Activated CD4-positive, alpha-beta T cell treated with anti-CD3 and anti-CD28 coated beads, Interleukin-2, Interleukin-6, amounts not matched to agents 100 ng/mL and 50 ng/mL, durations not matched to agents 16 hours and 8 hours (primary cell): ENCODE measurements around the gene KCNT1.
"Not testable (repeated sequence)": the region's sequence is repeated elsewhere in the genome, so short reads cannot be mapped to it uniquely, and the experiment has no call there.

ENCODE experiments used
- DNase-seq: peaks from one replicate; pipeline ENCODE4 v3.0.0-alpha.2; 2020

The KCNT1 gene

DNA sequence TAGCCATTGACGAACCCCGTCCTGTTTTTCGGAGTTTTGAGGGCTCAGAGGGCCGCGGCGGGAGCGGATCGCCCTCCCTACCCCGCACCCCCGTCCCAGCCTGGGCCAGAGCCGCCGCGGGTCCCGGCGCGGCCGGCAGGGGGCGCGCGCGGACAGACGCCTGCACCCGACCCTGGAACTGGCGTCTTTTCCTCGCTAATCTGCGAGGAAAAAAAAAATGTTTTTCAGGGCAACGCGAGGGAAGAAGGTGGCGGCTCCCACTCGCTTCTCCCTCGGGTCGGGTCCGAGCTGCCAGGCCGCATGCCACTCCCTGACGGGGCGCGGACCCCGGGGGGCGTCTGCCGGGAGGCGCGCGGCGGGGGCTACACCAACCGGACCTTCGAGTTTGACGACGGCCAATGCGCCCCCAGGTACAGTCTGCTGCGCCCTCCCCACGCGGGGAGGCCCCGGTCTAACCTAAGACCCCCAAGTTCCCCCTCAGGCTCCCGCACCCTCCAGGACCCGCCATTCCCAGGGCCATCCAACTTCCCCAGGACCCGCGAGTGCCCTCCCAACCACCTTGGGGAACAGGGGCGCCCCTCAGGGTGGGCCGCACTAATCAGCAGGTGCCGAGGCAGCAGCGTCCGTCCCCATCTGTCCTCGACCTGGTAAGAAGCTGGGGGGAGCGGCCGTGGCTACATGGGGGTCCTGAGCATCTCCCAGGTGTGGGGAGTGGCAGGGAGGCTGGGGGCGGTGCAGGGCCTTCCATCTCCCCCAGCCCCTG, at the start of gene KCNT1:
KCNT1 (plus strand) TSS at position 227 of the 763 bp plus-strand sequence; CDS start at position 301, 74 bp downstream.
- DNase-seq, result peak; percentile 71

DNA sequence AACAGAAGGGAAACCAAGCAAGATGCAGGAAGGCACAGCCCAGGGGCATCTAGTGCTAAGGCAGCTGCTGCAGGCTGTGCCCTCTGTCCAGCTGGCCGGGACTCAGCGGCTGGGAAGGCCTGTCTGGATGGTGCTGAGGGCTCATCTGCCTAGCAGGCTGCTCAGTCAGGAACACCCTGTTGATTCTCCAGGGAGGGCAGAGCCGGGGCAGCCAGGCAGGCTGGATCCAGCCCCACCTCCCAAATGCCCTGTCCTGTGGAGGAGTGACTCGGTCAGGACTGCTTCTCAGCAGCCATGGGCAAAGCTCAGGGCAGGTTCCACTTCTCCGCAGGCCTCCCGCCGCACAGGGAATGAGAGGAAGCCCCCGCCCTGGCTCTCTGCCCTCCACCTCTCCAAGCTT, 46.7 kb upstream of the KCNT1 start:
- DNase-seq, result no peak

DNA sequence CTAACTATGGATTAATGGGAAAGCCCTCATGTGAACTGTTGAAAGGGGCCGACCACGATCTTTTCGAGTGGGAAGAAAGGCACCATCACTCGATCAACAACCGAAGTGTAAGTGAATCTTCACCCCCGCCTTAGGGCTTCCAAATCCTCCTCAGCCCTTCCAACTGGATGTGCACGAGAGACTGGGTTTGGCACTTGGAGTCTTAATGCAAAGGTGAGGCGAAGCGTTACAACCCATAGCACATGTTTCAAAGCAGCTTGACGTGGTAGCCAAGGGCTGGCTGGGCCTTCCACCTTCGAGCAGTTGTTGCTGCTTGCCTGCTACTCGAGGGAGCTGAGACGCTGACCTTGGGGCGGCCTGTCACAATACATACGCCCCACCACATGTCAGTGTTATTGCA, 44.6 kb upstream of the KCNT1 start:
- DNase-seq, result no peak

GRCh38 chr9:135659252-135659651, 42.7 kb upstream of the KCNT1 start:
- no peak for DNase-seq

GRCh38 chr9:135660407-135660806, 41.6 kb upstream of the KCNT1 start:
- no peak for DNase-seq

DNA sequence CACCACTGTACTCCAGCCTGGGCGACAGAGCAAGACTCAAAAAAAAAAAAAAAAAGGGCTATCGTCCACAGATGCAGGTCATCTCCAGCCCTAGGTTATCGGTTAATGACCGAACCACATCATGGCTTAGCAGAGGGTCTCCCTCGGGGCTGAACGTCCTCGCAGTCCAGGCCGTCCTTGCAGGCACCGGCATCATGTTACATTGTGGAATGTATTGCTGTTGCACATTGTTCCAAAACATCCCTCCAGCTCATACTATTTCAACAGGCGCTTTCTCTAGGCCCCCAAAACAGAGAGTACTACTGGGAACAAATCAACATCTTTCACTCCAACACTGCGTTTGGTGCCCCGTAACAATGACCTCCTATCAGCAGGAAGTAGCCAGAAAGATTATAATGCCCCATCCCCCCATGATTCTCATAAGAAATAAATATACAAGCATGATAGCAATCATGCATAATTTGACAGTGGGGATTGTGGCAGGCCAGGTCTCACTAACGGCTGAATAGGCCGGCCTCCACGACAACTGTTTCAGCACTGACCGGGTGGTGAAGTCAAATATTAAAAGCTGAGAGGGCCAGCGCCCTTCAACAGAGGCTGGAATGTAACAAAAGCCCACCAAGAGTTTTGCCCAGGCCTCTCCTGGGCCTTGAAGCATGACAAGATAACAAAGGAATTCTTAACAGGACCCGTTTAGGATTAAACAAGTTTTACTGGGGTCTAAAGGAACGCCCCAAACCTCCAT, 40.0 kb upstream of the KCNT1 start:
- DNase-seq, result no peak

DNA sequence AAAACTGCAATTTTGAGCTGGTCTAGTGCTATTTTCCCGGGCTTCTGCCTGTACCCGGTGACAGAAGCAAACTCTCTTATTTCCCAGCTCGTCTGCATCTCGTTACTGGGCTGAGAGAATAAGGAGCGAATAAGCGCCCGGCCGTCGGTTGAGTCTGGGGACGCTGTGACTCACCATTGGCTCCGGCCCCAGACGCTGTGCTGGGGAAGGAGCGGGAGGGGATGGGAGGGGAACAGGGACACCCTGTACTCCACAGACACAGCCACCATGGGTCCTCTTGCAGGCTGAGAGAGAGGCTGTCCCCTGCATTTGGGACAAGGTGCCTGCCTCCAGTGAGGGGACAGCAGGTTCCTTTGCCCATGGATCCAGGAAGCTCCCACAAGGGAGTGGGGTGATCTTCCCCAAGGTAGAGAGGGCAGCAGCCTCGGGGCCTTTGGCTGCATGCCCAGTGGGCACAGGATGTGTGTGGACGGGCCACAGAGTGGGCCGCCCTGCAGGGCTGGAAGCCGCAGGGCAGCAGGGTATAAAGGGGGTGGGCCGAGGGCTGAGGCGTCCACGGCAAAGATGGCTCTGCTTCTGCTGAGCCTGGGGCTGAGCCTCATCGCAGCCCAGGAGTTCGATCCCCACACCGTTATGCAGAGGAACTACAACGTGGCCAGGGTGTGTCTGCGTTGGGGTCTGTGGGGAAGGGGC, 39.1 kb upstream of the KCNT1 start, which contains the start of gene LCN9:
LCN9 (plus strand) TSS at position 552 of the 693 bp plus-strand sequence; CDS start at position 565, 13 bp downstream.
- DNase-seq, result no peak

DNA sequence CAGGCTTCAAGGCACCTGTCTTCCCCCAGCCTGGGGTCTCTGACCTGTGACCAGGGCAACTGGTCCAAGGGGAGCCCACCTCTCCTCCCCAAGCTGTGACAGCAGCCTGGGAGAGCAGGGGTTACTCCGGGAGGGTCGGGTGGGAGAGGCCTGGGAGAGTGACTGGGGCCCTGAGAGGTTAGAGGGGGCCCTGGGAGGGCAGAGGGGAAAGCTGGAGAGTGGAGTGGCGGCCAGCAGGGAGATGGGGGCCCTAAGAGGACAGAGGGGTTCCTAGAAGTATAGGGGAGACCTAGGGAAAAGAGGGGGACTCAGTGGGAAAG, 38.6 kb upstream of the KCNT1 start:
- DNase-seq, result no peak

- DNase-seq, result no peak
These were observed 38.1 kb upstream of the KCNT1 start for GRCh38 chr9:135663857-135664256.

GRCh38 chr9:135664266-135664665, 37.7 kb upstream of the KCNT1 start:
- no peak for DNase-seq

- no peak for DNase-seq
These were observed 36.9 kb upstream of the KCNT1 start for GRCh38 chr9:135664801-135665794.

DNA sequence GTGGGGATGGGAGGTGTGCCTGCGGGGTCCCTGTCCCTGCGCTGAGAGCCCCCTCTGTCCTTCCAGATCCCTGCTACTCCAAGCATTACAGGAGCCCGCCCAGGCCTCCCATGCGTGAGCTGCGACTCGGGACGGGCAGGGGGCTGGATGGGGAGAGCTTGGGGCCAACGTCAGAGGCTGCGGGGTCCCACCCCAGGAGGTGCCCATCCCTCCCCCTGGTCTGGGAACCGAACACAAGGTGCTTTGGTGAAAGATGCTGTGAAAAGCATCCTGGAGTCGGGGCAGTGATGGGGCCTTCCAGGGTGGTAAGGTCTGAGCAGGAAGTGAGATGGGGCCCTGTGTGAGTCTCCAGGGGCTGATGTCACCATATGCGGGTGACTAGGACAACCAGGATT, 36.2 kb upstream of the KCNT1 start:
- DNase-seq, result no peak

- no peak for DNase-seq
These were observed 35.2 kb upstream of the KCNT1 start for GRCh38 chr9:135666534-135667462.

DNA sequence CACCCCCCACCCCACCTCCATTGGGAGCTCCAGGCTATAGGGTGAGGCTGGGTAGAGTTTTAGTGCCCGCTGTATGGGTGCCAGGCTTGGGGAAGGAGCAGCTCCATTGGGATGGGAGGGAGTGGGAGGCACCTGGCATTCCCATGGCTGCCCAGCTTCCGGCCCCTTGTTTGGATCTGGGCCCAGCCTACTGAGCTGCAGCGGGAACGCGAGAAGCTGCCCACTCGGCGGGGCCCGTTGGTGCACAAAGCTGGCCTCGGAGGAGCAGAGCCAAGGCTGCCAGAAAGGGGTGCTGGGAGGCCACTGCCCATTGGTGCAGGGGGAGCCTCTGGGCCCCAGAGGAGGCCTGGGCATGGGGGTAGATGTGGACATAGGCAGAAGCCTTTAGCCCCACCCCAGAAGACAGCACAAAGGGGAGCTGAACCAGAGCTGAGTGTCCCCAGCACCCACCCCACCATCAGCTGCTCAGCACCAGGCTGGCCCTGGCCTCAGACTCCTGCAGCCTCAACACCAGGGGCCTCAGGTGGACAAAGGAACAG, 34.5 kb upstream of the KCNT1 start:
- DNase-seq, result no peak

- DNase-seq, result not testable (repeated sequence)
These were observed 33.0 kb upstream of the KCNT1 start for GRCh38 chr9:135669018-135669417.

DNA sequence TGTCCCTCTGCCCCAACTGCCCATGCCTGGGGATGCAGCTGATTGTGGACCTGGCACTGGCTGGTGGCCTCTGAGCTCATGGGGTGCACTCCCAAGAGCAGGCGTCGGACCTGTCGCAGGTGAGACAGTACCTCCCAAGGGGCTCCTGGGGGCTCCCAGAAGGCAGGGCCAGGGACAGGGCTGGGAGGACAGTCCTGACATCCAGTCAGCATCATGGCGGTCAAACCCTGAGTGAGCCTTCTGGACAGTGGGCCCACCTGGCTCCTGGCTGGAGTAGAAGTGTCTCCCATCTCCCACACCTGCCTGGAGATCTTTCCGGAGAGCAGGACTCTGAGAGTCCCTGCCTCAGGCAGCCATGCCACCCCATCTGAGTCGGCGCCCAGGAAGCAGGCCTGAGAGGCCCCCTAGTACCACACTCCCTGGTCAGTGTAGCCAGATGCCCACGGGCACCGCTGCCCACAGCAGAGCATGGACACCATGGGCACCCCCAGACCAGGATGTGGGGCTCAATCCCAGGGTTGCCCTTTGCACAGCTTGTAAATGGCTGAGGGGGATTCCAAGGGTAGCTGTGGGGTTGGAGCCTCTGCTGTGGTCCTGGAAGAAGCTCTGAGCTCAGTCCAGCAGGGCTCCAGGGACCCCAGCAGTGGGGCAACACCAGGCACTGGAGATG, 32.2 kb upstream of the KCNT1 start:
- DNase-seq, result no peak

GRCh38 chr9:135670721-135671590, 31.0 kb upstream of the KCNT1 start:
- DNase-seq, result no peak

GRCh38 chr9:135671591-135672041, 30.4 kb upstream of the KCNT1 start:
- no peak for DNase-seq

- not testable (repeated sequence) for DNase-seq
These were observed 29.2 kb upstream of the KCNT1 start for GRCh38 chr9:135672786-135673185.
